Neural progenitor cell (in vitro differentiated cells): ENCODE results near the gene GAB1. TPM values are rescaled to one million over a fixed set of nuclear protein-coding genes. Genes with fewer than 3 reads are reported as not detected.

ENCODE experiments used
- DNase-seq: peaks from one replicate; pipeline ENCODE4 v3.0.0-alpha.2; 2016; ENCODE audit warnings: low spot score
- H2AFZ ChIP-seq: fragments of 200-600 bp; sonication (generic); replicated peaks from 2 replicates; pipeline ENCODE4 v1.6.1; 2016; ENCODE audit warnings: antibody characterized with exemption
- H3F3A ChIP-seq: fragments of 200-600 bp; sonication (generic); 2 replicates; pipeline ENCODE4 v1.6.1; 2016; ENCODE audit warnings: antibody characterized with exemption, low read depth
- H3K27ac ChIP-seq: fragments of 200-600 bp; sonication (generic); 2 replicates; pipeline ENCODE4 v1.5.1; 2016; ENCODE audit warnings: mild to moderate bottlenecking
- H3K27me3 ChIP-seq: fragments of 200-600 bp; sonication (generic); 2 replicates; pipeline ENCODE4 v1.6.1; 2016; ENCODE audit warnings: mild to moderate bottlenecking, moderate library complexity
- H3K36me3 ChIP-seq: fragments of 200-600 bp; sonication (generic); 2 replicates; pipeline ENCODE4 v1.5.1; 2016
- H3K4me1 ChIP-seq: fragments of 200-600 bp; sonication (generic); 2 replicates; pipeline ENCODE4 v1.6.1; 2016; ENCODE audit warnings: mixed run types
- H3K4me2 ChIP-seq: fragments of 200-600 bp; sonication (generic); 2 replicates; pipeline ENCODE4 v1.6.1; 2016
- H3K4me3 ChIP-seq: fragments of 200-600 bp; sonication (generic); 2 replicates; pipeline ENCODE4 v1.5.1; 2016
- H3K79me2 ChIP-seq: fragments of 200-600 bp; sonication (generic); 2 replicates; pipeline ENCODE4 v1.6.1; 2016; ENCODE audit warnings: low read depth
- H3K9ac ChIP-seq: fragments of 200-600 bp; sonication (generic); 2 replicates; pipeline ENCODE4 v1.6.1; 2016
- H3K9me3 ChIP-seq: fragments of 200-600 bp; sonication (generic); 2 replicates; pipeline ENCODE4 v1.5.1; 2016; ENCODE audit warnings: low read depth
- H4K20me1 ChIP-seq: fragments of 200-600 bp; sonication (generic); 2 replicates; pipeline ENCODE4 v1.6.1; 2016; ENCODE audit warnings: low read depth
- H3K27ac Mint-ChIP-seq: 3 replicates; pipeline ENCODE4 v1.8.0; 2021; ENCODE audit warnings: mixed read lengths
- H3K27me3 Mint-ChIP-seq: 2 replicates; pipeline ENCODE4 v1.8.0; 2022; ENCODE audit warnings: low read depth, mild to moderate bottlenecking, inconsistent platforms, moderate library complexity, mixed read lengths; ENCODE audit not compliant: insufficient read depth
- H3K36me3 Mint-ChIP-seq: 3 replicates; pipeline ENCODE4 v1.8.0; 2021; ENCODE audit warnings: mixed read lengths
- H3K4me1 Mint-ChIP-seq: 3 replicates; pipeline ENCODE4 v1.8.0; 2021; ENCODE audit warnings: mixed read lengths
- H3K4me3 Mint-ChIP-seq: 3 replicates; pipeline ENCODE4 v1.8.0; 2021; ENCODE audit warnings: mild to moderate bottlenecking, moderate library complexity, mixed read lengths
- H3K9me3 Mint-ChIP-seq: 3 replicates; pipeline ENCODE4 v1.8.0; 2020; ENCODE audit warnings: mixed read lengths
- CTCF ChIP-seq: fragments of 200-600 bp; sonication (generic); IDR thresholded peaks from 2 replicates; pipeline ENCODE4 v1.5.1; 2017; ENCODE audit warnings: antibody characterized with exemption, mild to moderate bottlenecking
- EZH2 ChIP-seq: fragments of 200-600 bp; sonication (generic); IDR thresholded peaks from 2 replicates; pipeline ENCODE4 v1.6.1; 2017; ENCODE audit warnings: antibody characterized with exemption, mild to moderate bottlenecking, moderate library complexity
- EZH2phosphoT487 ChIP-seq: fragments of 200-600 bp; sonication (generic); IDR thresholded peaks from 2 replicates; pipeline ENCODE4 v1.6.1; 2017; ENCODE audit warnings: antibody characterized with exemption
- total RNA-seq: library from RNA; depleted of rRNA; stranded (reverse); fragments of >200 nt; gene quantifications from 2 replicates; pipeline ENCODE4 v1.2.3, GENCODE V29; 2015; ENCODE audit warnings: low replicate concordance

The GAB1 gene
- 22.6 and 31.3 TPM in 2 replicates for total RNA-seq

DNA sequence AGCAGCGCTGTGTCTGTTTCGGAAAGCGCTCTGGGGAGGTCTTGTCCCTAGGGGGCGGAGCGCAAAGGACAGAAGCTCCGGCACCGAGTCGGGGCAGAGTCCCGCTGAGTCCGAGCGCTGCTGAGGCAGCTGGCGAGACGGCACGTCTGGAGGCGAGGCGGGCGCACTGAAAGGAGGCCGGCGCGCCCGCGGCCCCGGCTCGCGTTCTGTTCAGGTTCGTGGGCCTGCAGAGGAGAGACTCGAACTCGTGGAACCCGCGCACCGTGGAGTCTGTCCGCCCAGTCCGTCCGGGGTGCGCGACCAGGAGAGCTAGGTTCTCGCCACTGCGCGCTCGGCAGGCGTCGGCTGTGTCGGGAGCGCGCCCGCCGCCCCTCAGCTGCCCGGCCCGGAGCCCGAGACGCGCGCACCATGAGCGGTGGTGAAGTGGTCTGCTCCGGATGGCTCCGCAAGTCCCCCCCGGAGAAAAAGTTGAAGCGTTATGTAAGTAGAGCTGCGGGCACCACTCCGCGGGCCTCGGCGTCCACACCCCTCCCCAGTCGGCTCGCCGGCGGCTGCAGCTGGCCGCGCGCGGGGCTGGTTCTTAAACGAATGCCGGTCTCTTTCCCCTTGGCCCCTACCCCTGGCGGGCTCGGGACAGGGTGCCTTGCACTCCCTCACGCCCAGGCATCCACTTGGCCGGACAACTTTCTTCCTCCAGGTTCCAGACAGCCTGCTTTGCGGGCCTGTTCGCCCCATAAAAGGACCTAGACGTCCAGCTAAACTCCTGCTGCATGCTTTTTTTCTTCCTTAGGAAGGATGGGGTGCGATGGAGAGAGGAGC, at the start of gene GAB1:
TSS of gene GAB1 (plus strand) at position 96 of the 819 bp plus-strand sequence. CDS start at position 409, 313 bp downstream.
- peak within 1 kb of the TSS; percentile 80 for H3K9ac ChIP-seq
- H3K4me1 ChIP-seq = peaks cover 7% of the 10 kb centered on the region
- Mint-ChIP-seq H3K36me3 (no peaks in the 10 kb centered on the region), H3K27me3 (peaks cover 2% of the 10 kb centered on the region), H3K9me3 (no peaks in the 10 kb centered on the region), H3K27ac (peak within 1 kb of the TSS; percentile 93), H3K4me3 (peak within 1 kb of the TSS; percentile 100), H3K4me1 (peaks cover 13% of the 10 kb centered on the region)
- H3K4me2 ChIP-seq = peak within 1 kb of the TSS; percentile 74
- TF ChIP-seq EZH2 (no peak), CTCF (peak; percentile 19), EZH2phosphoT487 (no peak)
- H4K20me1 ChIP-seq = peaks cover 45% of the 10 kb centered on the region
- no peaks in the 10 kb centered on the region for H3K9me3 ChIP-seq
- no peaks in the 10 kb centered on the region for H3K36me3 ChIP-seq
- peaks cover 45% of the 10 kb centered on the region for H3K79me2 ChIP-seq
- no peaks in the 10 kb centered on the region for H3K27me3 ChIP-seq
- H3F3A ChIP-seq = peaks cover 33% of the 10 kb centered on the region
- peak; percentile 94 for DNase-seq
- H3K4me3 ChIP-seq = peak within 1 kb of the TSS; percentile 71
- peak within 1 kb of the TSS; percentile 97 for H2AFZ ChIP-seq
- H3K27ac ChIP-seq = peak within 1 kb of the TSS; percentile 99

- H3K36me3 Mint-ChIP-seq = no peaks in the 10 kb centered on the region
- Histone ChIP-seq H3K4me2 (no peak overlapping the region), H3K36me3 (no peaks in the 10 kb centered on the region), H3K4me1 (peaks cover 10% of the 10 kb centered on the region), H3K79me2 (no peaks in the 10 kb centered on the region), H3K4me3 (no peak overlapping the region), H3F3A (no peaks in the 10 kb centered on the region), H4K20me1 (no peaks in the 10 kb centered on the region), H3K9me3 (no peaks in the 10 kb centered on the region), H2AFZ (no peak overlapping the region), H3K9ac (no peak overlapping the region), H3K27me3 (no peaks in the 10 kb centered on the region), H3K27ac (no peak overlapping the region)
- no peak overlapping the region for H3K27ac Mint-ChIP-seq
- H3K9me3 Mint-ChIP-seq = no peaks in the 10 kb centered on the region
- peaks cover 9% of the 10 kb centered on the region for H3K4me1 Mint-ChIP-seq
- DNase-seq = peak; percentile 22
- TF ChIP-seq EZH2phosphoT487 (no peak), CTCF (peak; percentile 31), EZH2 (no peak)
- no peak overlapping the region for H3K4me3 Mint-ChIP-seq
- H3K27me3 Mint-ChIP-seq = peaks cover 2% of the 10 kb centered on the region
Observed at GRCh38 chr4:143287572-143287923, 49.1 kb upstream of the GAB1 start.

- H4K20me1 ChIP-seq = no peaks in the 10 kb centered on the region
- Mint-ChIP-seq H3K36me3 (no peaks in the 10 kb centered on the region), H3K9me3 (no peaks in the 10 kb centered on the region), H3K4me1 (peaks cover 9% of the 10 kb centered on the region), H3K4me3 (no peak overlapping the region), H3K27ac (no peak overlapping the region), H3K27me3 (peaks cover 2% of the 10 kb centered on the region)
- no peaks in the 10 kb centered on the region for H3K27me3 ChIP-seq
- DNase-seq = no peak
- no peaks in the 10 kb centered on the region for H3K9me3 ChIP-seq
- no peak for TF ChIP-seq EZH2phosphoT487
- TF ChIP-seq EZH2 = no peak
- no peak for TF ChIP-seq CTCF
- no peak overlapping the region for H3K4me3 ChIP-seq
- peaks cover 10% of the 10 kb centered on the region for H3K4me1 ChIP-seq
- no peak overlapping the region for H3K27ac ChIP-seq
- no peaks in the 10 kb centered on the region for H3K79me2 ChIP-seq
- no peak overlapping the region for H2AFZ ChIP-seq
- H3K36me3 ChIP-seq = no peaks in the 10 kb centered on the region
- no peak overlapping the region for H3K4me2 ChIP-seq
- no peaks in the 10 kb centered on the region for H3F3A ChIP-seq
- no peak overlapping the region for H3K9ac ChIP-seq
Observed at GRCh38 chr4:143288171-143288570, 48.5 kb upstream of the GAB1 start.
